NCI-H128 (cell line): Measurements from ENCODE around the gene CENPN.

ENCODE experiments used
- DNase-seq: peaks from one replicate; lab custom pipeline; 2025; ENCODE audit not compliant: unreplicated experiment; lab: John Stamatoyannopoulos, UW

Gene CENPN

DNA sequence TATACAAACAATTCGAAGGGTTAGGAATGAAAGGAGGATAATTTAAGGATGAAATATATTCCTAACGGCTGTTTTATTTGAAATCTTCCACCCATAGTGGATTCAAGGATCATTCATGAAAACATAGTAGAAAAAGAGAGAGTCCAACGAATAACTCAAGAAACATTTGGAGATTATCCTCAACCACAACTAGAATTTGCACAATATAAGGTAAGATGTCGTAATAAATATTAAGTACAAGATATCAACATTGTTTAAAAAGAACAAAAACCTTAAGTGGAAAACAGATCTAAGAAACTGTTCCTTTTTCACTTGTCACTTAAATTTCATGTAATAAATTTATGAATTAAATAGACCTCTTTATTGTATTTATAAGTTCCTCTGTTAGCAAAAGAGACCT is 19.4 kb downstream of the CENPN start:
- no peak for DNase-seq

DNA sequence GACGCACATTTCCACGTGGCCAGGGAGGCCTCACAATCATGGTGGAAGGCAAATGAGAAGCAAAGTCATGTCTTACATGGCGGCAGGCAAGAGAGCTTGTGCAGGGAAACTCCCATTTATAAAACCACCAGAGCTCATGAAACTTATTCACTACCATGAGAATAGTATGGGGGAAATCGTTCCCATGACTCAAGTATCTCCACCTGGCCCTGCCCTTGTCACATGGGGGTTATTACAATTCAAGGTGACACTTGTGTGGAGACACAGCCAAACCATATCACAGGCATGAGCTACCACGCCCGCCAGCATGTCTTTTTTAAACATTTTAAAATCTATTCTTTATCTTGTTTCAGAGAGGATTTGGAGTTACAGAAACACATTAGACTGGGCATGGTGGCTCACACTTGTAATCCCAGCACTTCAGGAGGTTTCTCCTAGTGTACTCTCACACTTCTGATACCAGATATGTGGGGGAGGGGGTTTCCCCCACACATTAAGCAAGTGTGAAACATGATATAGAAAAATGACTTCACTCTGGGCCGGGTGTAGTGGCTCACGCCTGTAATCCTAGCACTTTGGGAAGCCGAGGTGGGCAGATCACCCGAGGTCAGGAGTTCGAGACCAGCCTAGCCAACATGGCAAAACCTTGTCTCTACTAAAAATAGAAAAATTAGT is 23.1 kb downstream of the CENPN start:
- no peak for DNase-seq

DNA sequence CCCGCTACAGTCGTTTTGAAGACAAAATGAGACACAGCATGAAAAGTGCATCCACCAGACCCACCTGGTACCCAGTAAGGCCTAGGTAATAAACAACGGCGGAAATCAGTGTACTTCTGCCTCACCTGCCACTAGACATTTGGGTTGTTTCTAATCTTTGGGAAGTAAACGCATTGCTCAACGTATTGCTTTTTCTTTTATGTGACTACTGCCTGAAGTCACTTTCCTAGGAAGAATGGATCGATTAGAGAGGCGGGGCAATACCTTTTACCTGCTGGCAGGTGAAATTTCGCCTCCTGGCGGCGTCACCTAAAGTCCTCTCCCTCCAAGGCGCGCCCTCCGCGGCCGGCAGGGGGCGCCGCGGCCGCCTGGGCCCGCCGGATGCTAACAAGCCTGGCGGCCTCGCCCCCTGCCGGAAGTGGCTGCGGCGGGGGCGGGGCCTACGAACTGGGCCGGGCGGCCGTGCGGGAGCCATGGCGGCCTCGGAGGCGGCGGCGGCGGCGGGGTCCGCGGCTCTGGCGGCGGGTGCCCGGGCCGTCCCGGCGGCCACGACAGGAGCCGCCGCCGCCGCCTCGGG is 28.5 kb downstream of the CENPN start, which contains the start of gene ATMIN:
Gene ATMIN (plus strand): TSS at position 445 of the 577 bp plus-strand sequence. CDS start 29 bp downstream, at position 474.
- DNase-seq = peak; percentile 55

DNA sequence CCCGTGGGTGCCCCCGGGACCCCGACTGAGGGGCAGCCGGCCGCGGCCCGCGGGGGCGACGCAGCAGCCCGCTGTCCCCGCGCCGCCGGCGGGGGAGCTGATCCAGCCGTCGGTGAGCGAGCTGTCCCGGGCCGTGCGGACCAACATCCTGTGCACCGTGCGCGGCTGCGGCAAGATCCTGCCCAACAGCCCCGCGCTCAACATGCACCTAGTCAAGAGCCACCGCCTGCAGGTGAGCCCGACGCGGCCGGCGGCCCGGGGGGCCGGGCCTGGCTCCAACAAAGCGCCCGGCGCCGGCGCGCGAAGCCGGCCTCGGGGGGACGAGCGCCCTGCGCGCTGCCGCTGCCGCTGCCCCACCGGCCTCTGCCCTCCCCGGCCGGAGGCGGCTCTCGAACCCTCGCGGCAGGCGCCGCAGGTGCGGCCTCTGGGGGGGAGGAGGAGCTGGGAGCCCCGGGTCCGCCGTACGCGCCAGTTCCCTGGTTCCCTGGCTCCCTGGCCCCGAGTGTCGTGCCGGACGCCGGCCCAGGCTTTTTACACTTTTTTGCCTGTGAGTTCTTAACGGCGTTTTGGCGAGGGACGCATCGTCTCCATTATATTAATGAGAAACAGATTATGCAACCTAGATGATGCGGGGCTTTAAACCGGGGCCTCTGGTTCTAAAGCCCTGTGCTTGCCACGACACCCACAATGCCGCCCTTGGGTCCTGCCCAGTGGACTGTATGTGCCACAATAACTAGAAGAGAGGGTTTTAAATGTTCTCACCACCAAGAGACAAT is 29.1 kb downstream of the CENPN start:
- no peak for DNase-seq

DNA sequence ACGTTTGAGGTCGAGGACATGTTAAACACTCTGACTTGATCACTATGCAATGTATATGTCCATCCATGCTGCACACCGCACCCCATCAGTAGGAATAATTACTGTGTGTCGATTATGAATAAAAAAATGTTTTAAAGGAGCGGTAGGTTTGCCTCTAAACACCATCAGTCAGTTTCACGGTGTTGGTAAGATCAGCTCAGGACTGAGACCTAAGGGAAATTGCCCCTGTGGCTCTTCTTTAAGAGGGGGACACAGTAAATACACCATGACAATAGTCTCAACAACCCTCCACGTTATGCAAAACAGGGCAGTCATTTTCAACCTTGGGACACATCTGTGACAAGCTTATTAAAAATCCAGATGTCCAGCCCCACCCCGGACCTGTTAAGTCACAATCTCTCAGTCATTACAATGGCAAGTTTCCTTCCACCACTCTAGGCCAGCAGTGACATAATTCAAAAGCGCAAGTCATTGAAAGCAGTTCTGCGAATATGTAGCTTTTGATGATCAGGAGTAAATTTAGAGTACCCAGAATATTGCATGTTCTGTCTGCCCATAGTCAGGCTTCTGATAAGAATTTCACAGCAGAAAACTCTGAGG is 29.8 kb downstream of the CENPN start:
- DNase-seq = no peak

DNA sequence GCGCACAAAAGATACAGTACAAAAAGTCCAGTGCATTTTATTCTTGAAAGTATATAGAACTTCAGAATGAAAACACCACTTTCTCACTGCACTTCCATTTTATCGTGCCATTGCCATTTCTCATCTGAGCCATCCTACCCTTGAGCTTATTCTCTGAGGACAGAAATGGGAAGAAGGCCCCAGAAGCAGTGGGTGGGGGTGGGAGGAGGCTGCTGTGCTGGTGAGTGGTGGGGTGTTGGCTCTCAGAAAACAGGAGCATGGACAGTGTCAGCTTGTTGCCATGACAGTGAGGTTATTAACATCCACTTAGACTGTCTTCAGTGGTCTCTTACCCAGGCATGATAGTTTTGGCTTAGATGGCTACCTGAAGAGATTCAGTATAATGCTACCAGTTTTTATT is 33.1 kb downstream of the CENPN start:
- no peak for DNase-seq

DNA sequence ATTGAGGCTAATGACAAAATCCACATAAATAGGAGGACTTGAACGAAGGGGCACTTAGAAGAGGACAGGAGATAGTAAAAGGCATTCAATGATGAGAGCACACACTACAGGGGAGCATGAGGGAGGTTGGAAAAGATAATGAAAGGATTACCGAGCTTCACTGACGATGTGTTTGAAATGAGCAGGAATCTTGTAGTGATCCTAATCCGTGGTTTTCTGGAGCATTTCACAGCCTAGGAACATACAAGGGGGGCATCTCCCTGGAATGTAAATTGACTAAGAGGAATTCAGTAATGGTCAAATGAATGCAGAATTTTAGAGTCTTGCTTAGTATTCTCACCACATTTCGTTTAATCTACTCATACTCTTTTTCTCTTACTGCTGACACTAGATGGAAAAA is 33.8 kb downstream of the CENPN start:
- DNase-seq = no peak

DNA sequence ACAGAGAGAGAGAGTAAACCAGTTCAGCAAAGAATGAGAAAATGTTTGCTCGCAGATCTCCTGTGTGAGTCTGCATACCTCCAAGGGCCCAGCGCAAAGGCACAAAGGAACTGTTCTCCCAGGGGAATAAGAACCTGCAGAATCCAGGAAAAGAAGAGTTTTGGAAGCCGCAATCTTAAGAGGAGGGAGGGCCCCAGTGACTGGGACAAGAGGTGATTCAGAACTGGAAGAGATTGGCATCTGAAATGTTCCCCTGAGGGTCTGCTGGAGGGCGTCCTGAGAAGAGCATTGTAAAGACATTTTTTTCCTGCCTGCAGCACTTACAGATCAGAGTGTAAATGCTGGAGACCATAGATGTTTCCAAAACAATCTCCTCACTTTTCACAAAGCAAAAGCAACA is 34.7 kb downstream of the CENPN start:
- DNase-seq = no peak

DNA sequence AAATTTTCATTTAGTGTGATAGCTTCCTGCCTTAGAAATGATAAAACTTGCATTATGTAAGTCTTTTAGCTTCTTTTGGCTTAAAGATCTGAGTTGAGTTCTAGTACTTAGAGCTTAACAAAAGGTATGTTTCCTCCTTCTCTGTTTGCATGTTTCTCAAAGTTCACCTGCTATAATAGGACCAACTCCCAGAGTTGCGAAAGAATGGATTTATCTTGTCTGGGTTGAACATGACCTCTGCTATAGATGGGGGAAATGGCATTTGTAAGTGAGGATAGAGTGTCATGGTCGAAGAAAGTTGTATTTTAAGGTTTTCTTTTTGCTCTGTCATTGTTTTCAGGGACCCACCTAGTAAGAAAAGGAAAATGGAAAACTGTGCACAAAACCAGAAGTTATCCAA is 35.8 kb downstream of the CENPN start:
- no peak for DNase-seq

DNA sequence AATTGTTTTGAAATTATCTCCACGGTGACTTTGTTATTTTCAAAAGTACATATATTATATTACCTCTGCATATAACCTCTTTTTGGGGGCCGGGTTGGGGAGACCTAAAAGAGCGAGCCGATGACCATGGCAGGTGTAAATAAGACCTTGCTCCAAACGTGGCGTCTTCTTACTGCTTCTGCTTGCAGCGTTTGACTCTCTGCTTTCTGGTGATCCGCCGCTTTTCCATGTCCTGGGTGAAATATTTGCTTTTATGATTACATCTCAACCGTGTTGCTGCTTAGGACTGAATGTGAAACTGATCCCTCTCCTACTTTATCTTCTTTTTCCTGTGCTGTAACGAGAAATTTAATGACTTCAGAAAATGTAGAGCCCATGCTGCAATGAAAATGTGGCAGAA is 46.7 kb downstream of the CENPN start:
- no peak for DNase-seq

DNA sequence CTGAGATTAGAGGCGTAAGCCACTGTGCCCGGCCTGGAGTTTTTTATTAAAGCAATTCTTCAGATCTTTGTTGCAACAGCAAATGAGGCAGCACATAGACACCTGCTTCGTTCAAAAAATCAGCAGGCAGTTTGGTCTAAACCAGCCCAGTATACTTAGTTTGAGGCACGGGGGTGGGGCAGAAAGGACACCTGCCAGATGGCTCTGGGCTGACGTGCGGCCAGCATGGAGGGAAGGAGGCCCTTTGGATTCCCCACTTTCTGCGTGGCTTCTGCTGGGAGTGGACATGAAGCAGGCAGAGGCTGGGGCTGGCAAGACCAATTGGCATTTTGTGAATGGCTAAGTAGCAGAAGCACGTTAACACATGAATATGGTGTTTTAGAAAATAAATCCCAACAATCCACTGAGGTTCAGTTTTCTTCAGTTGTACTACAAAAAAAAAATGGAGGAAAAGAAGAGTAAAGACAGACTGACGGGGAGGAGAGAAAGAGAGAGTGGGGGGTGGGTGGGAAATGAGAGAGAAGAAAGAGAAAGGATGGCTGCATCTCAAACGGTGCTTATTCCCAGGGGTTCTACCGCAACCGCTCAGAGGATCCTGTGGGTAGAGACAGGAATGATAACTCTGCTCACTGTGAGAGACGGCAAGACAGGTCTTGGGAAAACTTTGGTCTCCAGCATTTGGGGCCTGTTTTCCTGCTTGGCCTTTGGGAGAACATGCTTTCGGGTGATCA is 53.7 kb downstream of the CENPN start:
- DNase-seq = no peak

DNA sequence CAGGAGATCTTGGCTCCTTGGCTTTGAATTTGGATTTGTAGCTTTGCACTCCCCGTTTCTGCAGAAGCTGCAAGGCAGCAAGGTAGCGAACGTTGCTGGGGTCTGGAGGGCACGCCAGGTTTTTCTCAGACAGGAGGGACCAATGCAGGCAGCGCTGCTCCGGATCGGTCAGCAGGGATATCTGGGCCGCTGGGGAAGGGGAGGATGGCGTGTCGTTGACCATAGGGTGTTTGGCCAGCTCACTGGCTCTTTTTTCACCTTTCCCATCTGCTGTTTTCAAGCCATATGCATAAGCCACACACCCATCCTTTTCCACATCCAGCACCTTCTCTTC is 54.3 kb downstream of the CENPN start:
- DNase-seq = no peak

DNA sequence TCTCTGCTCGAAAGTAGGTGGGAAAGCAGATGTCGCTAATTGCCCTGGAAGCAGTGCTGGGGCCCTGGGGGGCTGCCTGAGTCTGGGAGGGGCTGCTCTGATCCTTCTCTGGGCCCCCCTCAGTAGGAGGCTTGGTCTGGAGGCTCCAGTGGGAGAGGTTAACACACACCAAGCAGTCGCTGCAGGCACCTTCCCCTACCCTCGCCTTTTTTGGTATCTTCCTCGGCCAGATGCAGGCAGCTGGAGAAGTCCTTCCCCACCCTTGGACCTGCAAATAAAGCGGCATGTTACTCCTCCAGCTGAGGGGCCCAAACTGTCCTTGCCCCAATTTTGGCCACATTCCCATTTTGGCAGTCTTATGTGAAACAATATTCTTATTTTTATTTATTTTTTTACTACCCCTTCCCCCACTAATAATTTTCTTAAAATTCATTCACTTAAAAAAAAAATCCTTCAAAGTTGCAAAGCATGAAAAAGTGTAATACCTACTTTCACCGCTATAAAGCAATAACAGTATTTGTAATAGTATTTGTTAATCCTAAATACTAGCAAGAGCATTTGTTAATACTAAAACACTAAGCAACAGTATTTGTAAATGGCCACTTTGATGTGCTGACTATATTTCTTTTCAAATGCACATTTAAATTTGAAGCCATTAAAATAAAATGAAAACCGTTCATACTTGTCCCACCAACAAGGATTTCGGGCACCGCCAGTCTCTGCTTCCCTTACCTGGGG is 55.0 kb downstream of the CENPN start:
- DNase-seq = no peak

DNA sequence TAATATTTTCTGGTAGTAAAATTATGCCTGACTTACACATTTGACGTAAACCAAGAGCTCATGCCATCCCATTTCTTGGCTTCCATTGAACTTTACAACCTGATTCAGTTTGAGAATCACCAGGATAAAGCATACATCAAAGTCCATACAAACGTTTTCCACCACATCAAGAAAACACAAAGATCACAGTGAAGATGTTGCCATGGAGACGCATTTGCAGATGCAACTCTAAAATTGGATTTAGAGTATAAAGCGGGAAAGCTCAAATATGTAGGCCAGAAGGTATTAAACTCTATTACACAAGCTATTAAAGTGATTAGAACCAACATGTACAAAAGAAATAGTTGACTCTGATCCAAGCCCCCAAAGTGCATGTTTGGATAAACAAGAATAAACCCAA is 59.7 kb downstream of the CENPN start:
- DNase-seq = no peak

DNA sequence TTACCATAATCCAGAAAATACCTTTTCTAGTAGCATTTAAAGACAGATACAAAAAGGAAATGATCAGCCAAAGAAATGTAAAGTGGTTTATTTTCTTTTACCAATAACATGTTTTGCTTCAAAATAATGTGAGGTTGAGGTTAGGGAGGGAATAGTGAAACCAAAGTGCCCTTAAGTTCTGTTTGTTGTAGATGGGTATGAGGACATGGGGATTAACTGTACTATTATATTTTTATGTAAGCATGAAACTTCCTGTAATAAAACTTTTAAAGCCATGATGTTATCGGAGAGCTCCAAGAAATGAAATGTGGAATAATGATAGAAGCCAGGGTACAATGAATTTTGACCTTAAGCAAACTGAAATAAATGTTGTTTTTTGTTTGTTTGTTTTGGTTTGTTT is 60.2 kb downstream of the CENPN start:
- no peak for DNase-seq

DNA sequence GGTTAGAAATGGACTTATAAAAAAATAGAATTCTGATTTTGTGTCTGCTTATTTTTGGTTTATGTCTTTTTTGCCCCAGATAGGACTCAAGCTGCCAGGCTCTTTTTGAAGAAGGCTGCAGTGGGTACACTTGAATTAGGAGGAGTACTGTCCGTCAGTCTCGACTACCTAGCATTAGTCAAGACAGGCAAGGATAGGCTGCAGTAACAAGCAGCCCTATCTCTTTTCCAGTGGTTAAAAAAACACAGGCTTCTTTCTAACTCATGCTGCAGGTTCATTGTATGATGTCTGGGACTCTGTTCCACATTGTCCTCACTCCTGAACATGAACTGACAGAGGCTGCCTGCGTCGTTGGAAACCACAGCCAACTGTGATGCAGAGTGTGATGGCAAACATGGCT is 62.0 kb downstream of the CENPN start:
- DNase-seq = no peak

DNA sequence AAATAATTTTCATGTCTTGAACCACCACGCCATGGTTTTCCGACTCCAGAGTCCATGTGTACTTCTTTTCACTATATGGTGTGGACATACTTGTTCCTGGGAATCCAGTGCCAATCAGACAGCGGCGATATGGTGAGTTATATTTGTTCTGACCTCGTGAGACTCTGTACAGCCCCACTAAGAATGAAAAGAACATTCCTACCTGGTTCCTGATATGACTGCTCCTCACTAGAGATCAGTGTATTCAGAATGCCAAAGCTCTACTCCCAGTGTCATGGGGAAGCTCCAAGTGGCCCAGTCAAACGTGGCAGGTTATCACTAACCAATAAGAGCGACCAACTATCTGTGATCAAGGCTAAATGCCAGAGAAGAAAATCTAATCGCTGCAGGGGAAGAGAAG is 64.0 kb downstream of the CENPN start:
- DNase-seq = no peak

DNA sequence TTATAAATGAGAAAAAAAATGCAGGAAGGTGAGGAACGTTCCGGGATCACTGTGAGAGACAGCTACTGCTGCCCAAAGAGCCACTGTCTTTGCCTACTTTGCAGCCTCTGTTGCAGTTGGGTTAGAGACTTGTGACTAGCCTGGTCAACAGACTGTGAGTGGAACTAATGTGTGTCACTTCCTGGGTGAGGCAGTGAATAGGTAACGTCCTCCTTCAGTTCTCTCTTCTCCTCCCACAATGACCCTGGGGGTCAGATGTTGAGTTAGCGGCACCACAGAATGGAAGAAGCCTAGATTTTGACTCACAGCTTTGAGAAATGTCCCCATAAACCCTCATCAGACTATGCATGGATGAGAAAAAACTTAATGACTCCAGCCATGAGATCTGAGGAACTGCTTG is 64.8 kb downstream of the CENPN start:
- DNase-seq = no peak

DNA sequence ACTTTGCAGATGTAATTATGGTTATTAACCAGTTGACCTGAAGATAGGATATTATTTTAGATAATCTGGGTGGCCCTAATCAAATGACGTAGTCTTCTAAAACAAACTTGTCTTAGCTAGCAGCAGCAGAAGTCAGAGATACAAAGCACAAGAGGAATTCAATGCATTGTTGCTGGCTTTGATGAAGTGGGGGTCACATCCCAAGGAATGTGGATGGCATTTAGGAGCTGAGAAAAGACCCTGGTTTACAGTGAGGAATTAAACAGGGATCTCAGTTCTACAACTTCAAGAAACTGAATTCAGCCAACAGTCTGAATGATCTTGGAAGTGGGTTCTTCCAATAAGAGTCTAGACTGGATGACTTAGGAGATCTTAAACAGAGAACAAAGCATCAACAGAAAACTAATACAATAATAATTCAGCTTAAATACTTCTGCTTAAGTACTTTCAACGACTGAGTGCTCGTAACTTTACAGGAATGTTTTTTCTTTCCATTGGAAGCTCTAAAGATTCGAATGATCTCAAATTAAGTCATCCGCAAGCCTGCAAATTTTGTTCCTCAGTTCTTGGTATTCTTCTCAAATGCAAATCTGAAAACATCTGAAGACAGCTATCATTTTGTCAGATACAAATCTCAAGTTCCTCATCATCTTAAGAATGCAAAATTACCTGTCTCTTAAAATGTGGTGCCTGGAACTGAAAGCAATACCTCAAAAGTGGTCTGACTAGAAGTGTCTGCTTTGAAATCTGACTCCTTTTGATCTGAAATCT is 66.7 kb downstream of the CENPN start:
- no peak for DNase-seq

DNA sequence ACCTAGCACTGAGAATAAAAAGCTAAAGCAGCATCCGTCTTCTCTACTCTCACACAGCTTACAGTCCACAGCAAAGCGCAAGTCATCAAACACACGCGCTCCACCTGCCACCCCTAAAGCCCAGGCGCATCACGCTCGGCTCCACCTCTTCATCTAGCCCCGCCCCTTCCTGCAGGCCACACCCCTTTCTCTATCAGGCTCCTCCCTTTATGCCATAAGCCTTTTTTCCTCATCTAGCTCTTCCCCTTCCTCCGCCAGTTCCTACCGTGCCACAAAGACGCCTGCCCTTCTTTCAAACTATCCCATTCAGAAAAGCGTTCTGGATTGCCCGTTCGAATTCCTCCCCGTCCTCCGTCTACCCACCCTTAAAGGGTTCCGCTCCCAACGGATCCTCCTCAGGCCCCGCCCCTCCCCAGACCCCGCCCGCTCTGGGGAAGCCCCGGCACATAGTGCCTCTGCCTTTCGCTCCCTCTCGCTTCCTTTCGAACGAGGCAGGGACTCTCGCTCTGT is 69.6 kb downstream of the CENPN start:
- peak; percentile 66 for DNase-seq
